Transverse colon (tissue), 4 donors: ENCODE data around the gene PMAIP1.

ENCODE experiments used
- CTCF ChIP-seq, 5 experiments: fragments of 200-600 bp in 3 of 5; fragments of 450-650 bp in 2 of 5; sonication (generic) in 3 of 5; IDR thresholded peaks; 1 replicate in 2 of 5; 2 replicates in 3 of 5; pipeline ENCODE4 v1.5.1; 2016 to 2017; ENCODE audit warnings: antibody characterized with exemption in 5 of 5, inconsistent platforms in 3 of 5, mild to moderate bottlenecking in 2 of 5, moderate library complexity in 1 of 5
- POLR2A ChIP-seq: fragments of 450-650 bp; IDR thresholded peaks from one replicate; pipeline ENCODE4 v1.6.1; 2016; ENCODE audit warnings: antibody characterized with exemption, mild to moderate bottlenecking, moderate library complexity
- POLR2AphosphoS5 ChIP-seq, 3 donors: sonication (generic); formaldehyde crosslinking; IDR thresholded peaks; one replicate each; pipeline ENCODE4 v1.6.1; 2016; ENCODE audit warnings: antibody characterized with exemption in 3 of 3

GRCh38 chr18:59873641-59874040, 26.2 kb upstream of the PMAIP1 start:
- TF ChIP-seq CTCF (IDR thresholded peaks at IDR 0.05), result no peak
- TF ChIP-seq POLR2A, result no peak
- TF ChIP-seq POLR2AphosphoS5 (IDR thresholded peaks at IDR 0.05), result no peak
